Astrocyte (in vitro differentiated cells and primary cell): ENCODE data around the gene MAOB.

Experiments used
- EZH2 ChIP-seq: IDR thresholded peaks from 2 replicates; pipeline ENCODE4 v1.6.1; 2012; ENCODE audit warnings: mild to moderate bottlenecking, low read length, inconsistent platforms; ENCODE audit not compliant: insufficient read depth
- TF ChIP-seq, protein P1 (sequence below): IDR thresholded peaks from 2 replicates; pipeline ENCODE4 v1.5.1; 2011; ENCODE audit warnings: low read depth, mild to moderate bottlenecking, inconsistent platforms, low read length, moderate library complexity; ENCODE audit not compliant: insufficient read depth

DNA sequence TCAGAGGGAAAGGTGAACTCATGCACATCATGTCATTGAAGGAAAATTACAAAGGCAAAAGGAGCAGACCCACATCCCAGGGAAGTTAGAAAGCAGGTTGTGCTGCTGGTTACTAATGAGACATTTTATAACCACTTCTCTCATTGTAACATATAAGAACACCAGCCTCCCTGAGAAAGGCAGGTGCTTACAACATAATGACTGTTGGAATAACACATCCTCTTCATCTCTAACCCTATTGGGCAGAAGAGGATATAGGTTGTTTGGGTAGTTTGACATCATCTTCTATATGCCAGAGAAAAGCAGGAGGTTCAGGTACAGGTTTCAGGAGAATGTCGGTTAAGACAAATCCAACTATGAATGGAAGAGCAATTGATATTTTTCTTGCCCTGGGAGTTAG is 148.6 kb downstream of the MAOB start:
- TF ChIP-seq, protein P1, sequence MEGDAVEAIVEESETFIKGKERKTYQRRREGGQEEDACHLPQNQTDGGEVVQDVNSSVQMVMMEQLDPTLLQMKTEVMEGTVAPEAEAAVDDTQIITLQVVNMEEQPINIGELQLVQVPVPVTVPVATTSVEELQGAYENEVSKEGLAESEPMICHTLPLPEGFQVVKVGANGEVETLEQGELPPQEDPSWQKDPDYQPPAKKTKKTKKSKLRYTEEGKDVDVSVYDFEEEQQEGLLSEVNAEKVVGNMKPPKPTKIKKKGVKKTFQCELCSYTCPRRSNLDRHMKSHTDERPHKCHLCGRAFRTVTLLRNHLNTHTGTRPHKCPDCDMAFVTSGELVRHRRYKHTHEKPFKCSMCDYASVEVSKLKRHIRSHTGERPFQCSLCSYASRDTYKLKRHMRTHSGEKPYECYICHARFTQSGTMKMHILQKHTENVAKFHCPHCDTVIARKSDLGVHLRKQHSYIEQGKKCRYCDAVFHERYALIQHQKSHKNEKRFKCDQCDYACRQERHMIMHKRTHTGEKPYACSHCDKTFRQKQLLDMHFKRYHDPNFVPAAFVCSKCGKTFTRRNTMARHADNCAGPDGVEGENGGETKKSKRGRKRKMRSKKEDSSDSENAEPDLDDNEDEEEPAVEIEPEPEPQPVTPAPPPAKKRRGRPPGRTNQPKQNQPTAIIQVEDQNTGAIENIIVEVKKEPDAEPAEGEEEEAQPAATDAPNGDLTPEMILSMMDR: no peak
- no peak for TF ChIP-seq EZH2
